22Rv1 (cell line): Measurements from ENCODE around the gene NOXA1.

Experiments used
- ZFX ChIP-seq: fragments of 450-650 bp; IDR thresholded peaks from 2 replicates; pipeline ENCODE4 v1.6.1; 2017; ENCODE audit warnings: antibody characterized with exemption, borderline replicate concordance
- TF ChIP-seq, protein P1 (sequence below): fragments of 450-650 bp; IDR thresholded peaks from 2 replicates; pipeline ENCODE4 v1.5.1; 2017; ENCODE audit warnings: mild to moderate bottlenecking

- TF ChIP-seq, protein P1, sequence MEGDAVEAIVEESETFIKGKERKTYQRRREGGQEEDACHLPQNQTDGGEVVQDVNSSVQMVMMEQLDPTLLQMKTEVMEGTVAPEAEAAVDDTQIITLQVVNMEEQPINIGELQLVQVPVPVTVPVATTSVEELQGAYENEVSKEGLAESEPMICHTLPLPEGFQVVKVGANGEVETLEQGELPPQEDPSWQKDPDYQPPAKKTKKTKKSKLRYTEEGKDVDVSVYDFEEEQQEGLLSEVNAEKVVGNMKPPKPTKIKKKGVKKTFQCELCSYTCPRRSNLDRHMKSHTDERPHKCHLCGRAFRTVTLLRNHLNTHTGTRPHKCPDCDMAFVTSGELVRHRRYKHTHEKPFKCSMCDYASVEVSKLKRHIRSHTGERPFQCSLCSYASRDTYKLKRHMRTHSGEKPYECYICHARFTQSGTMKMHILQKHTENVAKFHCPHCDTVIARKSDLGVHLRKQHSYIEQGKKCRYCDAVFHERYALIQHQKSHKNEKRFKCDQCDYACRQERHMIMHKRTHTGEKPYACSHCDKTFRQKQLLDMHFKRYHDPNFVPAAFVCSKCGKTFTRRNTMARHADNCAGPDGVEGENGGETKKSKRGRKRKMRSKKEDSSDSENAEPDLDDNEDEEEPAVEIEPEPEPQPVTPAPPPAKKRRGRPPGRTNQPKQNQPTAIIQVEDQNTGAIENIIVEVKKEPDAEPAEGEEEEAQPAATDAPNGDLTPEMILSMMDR, result no peak
- no peak for TF ChIP-seq ZFX
Measured at GRCh38 chr9:137375321-137376058, 47.7 kb upstream of the NOXA1 start.
